NOMO-1 treated with dmso at 0.1 percent for 144 hours (cell line): Measurements from ENCODE around the gene TMPRSS6.

Experiments used
- DNase-seq: peaks from one replicate; lab custom pipeline; 2025; ENCODE audit not compliant: unreplicated experiment; lab: John Stamatoyannopoulos, UW

TMPRSS6 gene

DNA sequence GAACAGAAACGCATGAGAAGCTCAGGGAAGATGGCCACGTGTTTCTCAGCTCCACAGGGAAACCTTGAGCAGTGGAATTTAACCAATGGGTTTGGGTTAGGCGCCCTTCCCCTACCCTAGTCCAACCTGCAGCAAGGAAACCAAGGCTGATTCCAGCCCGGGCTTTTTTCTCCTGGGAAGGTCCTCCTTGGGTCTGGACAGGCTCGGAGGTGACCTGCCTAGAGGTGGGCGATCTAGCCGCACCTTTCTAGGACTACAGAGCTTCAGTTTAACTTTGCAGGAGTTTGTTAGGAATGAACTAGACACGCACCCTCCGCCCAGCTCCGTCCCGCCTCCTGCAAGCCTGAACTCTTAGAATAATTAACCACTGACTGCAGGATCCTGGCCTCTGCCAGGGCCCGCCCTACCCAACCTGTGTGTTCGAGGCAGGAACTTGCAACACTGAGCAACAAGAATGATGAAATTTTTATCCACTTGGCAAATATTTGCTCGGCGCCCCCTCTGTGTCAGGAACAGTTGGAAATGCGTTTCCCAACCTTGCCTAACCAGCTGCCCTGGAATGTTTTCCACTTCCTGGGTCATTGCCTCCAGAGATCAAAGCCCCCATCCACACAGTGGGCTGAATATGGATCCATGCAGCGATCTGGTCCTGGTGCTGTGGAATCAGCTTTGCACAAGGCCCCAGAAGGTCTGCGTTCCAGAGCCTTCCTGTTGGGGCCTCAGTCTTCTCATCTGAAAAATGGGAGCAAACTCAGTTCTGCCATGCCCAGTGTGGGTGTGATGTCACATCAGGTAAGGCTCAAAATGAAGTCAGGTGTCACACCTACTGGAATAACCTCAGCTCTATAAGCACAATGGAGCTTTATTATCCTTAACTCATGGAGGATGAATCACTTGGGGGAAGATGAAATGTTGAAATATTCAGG is 76.7 kb downstream of the TMPRSS6 start:
- DNase-seq: peak; percentile 90

DNA sequence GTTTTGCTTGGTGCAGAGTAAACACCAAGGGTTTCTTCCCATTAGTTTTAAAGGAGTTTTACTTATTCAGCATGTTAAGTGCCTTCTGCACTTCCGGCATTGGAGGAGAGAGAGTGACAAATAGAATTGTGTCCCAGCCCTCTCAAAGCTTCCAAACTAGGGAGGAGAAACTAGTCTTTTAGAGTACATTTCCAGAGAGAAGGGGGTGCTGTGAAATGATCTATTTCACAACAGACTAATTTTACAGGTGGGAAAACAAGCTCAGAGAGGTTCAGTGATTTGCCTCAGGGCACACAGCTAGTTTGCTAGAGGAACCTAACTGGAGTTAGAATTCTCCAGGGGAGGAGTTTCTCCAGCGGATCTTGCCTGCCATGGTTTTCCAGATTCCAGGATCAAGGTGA is 77.4 kb downstream of the TMPRSS6 start:
- DNase-seq: no peak

- DNase-seq: no peak
These were observed 78.8 kb downstream of the TMPRSS6 start for GRCh38 chr22:37030560-37031281.

- DNase-seq: no peak
These were observed 80.5 kb downstream of the TMPRSS6 start for GRCh38 chr22:37028692-37029674.

- DNase-seq: no peak
These were observed 82.0 kb downstream of the TMPRSS6 start for GRCh38 chr22:37027556-37027955.

GRCh38 chr22:37026325-37026724 is 83.2 kb downstream of the TMPRSS6 start:
- no peak for DNase-seq

DNA sequence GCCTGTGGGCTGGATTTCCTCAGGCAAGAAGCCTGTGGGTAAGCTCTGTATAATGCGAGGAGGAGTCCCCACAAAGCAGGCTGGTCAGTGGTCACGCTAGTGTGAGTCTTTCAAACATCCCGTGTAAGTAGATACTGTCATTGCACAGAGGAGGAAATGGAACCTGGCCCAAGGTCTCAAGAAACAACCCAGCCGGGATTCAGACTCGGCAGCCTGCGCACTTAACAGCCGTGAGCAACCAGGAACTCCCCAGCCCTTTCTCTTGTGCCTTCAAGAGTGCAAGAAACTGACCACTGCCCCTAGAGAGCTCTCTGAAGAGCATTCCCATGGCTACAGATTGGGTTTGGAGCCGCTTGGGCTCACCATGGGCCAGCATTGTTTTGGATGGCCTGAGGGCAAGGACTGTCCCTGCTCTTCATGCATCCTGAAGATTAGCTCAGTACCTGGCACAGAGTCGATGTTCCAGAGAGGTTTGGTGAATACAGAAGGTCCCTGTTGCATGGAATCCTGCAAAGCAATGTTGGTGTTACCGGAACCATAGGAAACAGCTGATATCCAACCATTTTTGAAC is 83.9 kb downstream of the TMPRSS6 start:
- DNase-seq: no peak

DNA sequence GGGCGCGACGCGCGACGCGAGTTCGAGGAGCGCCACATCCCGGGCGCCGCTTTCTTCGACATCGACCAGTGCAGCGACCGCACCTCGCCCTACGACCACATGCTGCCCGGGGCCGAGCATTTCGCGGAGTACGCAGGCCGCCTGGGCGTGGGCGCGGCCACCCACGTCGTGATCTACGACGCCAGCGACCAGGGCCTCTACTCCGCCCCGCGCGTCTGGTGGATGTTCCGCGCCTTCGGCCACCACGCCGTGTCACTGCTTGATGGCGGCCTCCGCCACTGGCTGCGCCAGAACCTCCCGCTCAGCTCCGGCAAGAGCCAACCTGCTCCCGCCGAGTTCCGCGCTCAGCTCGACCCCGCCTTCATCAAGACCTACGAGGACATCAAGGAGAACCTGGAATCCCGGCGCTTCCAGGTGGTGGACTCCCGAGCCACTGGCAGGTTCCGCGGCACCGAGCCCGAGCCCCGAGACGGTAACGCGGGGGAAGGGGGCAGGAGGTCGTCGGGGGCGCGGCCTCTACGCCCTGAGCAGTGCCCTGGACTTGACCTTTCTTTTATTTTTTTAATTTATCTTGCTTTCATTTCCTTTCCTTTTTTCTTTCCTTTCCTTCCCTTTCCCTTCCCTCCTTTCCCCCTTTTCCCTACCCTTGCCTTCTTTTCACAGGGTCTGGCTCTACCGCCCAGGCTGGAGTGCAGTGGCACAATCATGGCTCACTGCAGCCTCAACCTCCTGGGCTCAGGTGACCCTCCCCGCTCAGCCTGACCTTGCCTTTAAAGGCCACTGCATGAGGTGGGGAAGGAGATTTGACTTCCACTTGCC is 85.0 kb downstream of the TMPRSS6 start:
- DNase-seq: no peak

DNA sequence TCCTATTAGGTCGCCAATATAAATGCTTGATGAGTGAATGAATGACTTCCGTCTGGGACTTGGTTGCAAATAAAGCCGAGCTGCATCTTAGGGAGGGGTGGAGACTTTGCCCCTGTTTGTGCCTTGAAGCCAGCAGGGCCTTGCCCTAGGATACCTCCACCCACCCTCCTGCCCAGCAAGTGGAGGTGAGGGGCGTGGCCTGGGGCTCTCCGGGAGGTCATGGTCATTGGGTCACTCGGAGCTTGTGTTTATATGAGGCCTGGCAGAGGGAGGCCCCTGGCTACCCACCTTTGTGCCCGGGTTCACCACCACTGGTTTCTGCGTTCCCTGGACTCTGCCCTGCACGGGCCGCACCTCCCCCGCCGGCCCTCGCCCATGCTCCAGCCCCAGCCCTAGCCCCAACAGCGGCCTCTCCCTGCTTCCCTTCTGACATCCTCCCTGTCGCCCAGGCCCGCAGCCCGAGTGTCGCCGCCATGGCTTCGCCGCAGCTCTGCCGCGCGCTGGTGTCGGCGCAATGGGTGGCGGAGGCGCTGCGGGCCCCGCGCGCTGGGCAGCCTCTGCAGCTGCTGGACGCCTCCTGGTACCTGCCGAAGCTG is 85.7 kb downstream of the TMPRSS6 start:
- DNase-seq: no peak

DNA sequence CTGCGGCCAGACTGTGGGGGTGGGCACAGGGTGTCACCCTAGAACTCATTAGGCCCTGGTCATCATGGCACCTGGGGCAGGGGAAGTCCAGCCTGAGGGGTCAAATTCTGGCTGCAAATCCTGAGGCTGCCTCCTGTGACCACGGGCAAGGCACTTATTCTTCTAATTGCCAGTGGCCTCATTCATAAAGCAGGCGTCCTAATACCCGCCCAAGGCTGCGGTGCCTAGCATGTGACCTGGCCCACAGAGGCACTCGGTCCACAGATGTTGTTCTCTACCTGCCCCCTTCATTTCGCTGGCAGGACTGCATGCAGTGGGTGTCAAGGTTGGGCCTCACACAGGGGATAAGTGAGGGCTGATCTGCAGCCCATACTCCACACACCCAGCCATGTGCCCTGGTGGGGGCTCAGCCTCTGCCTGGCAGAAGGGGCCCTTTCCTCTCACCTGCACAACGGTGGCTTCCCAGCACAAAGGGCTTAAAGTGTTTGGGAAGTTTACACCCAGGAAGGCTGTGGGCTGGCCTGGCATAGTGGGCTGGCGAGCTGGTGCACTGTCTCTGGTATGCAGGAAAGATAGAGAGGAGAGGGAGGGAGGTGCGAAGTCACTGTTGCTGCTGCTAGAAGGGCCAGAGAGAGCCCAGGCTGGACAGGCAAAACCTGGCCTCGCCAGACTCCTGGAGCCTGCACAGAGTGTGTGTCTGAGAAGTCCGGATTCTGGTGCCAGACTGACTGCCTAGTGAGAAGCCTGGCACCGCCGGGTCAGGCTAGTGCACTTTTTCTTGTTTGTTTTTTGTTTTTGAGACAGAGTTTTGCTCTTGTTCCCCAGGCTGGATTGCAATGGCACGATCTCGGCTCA is 86.8 kb downstream of the TMPRSS6 start:
- no peak for DNase-seq

DNA sequence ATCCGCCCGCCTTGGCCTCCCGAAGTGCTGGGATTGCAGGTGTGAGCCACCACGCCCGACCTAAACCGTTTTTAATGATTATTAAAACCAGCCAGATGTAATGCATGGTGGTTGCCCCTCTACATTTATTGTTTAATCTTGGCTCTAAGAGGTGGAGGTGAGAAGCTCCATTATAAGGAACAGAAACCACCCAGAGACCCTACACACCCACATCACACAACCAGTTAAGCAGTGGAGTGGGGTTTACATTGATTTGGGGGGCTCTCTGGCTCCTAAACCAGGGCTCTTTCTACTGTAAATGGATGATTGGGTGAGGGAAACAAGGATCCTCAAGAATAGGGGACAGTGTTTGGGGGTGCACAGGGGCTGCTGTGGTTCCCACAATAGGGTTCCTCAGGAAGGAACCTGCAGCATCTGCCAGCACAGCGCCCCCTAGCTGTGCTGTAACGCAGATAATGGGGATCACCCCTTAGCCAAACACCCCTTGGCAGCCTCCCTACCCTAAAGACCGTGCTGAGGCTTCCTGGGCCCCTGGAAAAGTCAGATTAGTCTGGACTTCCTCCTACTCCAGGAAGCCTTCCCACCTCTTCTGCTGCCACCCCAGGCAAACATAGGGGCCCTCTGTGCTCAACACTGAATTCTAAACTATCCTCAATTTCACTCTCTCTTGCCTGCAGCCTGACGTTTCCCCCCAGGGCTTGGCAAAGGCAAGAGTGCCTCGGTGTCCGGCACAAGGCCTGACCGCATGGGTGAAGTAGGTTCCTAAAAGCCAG is 87.6 kb downstream of the TMPRSS6 start:
- DNase-seq: no peak

DNA sequence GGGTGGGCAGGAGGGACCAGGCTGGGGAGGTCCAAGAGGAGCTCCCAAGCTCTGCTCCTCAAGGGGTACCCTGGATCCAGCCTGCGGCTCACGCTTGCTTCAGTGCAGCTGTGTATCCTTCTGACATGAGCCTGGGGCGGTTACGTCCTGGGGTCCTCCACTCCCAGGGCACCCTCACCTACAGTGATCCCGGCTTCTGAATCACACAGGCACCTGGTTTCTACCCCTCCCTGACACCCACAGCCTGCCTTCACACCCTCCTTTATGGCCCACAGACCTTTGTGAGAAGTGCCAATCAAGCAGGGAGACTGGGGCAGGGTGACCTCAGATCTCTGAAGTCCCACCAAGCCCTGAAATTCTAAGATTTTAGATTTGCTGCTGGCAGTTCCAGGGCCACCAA is 88.5 kb downstream of the TMPRSS6 start:
- no peak for DNase-seq

DNA sequence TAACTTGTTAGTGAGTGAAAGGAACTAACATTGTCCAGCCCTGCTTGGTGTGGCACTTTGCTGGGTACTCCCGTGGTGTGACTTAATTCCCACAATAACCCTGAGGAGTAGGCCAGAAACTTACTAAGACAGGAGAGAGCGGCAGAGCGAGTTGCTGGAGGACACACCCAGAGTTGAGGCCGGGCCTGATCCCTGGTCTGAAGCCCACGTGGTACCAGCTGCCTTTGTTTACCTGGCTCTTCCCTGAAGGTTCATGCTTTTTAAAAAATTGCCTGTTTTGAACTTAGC is 89.4 kb downstream of the TMPRSS6 start:
- peak; percentile 25 for DNase-seq

DNA sequence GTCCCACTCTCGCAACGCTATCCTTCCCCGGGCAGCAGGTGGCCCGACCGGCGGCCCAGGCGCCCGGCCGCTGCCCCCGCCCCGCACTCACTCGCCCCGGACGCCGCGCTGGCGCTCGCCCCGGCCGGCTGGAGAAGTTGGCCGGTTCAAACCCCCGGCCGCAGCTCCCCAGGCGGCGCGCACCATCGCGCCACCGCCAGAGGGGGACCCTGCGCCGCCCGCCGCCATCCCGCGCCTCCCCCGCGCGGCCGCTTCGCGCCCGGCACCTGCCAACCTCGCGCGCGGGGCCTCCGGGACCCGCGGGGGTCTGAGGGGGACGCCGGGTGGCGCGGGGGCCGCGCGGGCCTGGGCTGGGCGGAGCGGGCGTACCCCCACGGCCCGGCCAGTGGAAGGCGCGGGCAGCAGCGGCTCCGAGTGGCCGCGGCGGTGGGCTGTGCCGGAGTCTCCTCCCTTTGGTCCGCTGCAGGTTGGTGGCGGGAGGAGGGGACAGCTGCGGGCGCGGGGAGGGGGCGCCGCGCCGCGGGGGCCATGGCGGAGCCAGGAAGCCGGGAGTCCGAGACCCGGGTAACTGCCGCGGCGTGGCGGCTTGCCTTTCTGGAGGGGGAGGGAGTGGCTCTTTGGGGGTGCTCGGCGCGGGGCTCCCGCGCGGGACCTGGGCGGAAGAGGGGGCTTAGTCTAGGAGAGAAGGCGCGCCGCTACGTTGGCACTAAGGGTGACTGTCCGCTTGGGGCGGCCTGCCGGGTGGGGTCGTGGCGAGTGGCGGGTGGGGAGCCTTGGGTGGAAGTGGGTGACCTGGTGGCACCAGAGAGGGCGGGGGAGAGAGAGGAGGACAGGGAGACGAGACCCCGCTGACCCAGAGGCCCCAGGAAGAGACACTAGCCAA is 90.0 kb downstream of the TMPRSS6 start, which contains the start of the genes MPST and TST:
Gene MPST (plus strand): TSS at position 434 of the 883 bp plus-strand sequence. CDS start 95 bp downstream, at position 529.
Gene TST (minus strand): TSS at position 139 of the 883 bp plus-strand sequence. CDS start 715 bp downstream, outside the sequence.
- DNase-seq: peak; percentile 72

DNA sequence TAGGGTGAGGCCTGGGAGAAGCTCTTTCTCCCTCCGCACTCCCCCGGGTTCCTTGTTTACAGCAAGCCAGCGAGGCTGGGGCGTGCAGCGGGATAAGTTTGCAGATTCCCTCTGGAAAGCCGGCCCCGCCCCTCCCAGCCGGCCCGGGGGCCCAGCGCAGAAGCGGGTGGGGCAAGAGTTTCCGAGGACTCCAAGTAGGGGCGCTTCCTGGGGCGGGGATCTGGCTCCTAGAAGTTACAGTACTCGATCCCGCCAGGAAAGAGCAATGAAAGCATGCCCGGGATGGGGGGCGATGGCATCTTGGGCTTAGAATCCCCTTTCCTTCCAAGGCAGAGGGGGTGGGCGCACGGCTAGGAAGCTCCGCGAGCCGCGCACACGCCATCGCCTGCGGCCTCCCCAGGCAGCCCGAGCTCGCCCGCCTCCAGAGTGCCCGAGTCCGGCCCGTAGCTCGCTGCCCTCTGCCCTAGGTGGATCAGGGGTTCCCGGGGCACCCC is 90.7 kb downstream of the TMPRSS6 start:
- DNase-seq: no peak

GRCh38 chr22:37018086-37018814 is 91.3 kb downstream of the TMPRSS6 start:
- no peak for DNase-seq
